ENCODE results near the gene LRRC55.

- TF ChIP-seq MAX (IDR thresholded peaks at IDR 0.05; ENCODE audit: low read depth), result no peak
- TF ChIP-seq TAF1 (IDR thresholded peaks at IDR 0.05; ENCODE audit: borderline replicate concordance, low read depth, low read length), result no peak
- TF ChIP-seq JUND (IDR thresholded peaks at IDR 0.05), result no peak
- TF ChIP-seq POLR2AphosphoS5 (IDR thresholded peaks at IDR 0.05; ENCODE audit: low read depth, low read length), result no peak
- no peak for TF ChIP-seq CTCF (IDR thresholded peaks at IDR 0.05)
- no peak for TF ChIP-seq EP300 (IDR thresholded peaks at IDR 0.05; ENCODE audit: borderline replicate concordance in 1 of 2, low read depth in 1 of 2, low read length in 1 of 2)
- no peak for TF ChIP-seq MXI1 (IDR thresholded peaks at IDR 0.05; ENCODE audit: low read depth, low read length)
- no peak for TF ChIP-seq FOXM1 (IDR thresholded peaks at IDR 0.05; ENCODE audit: low read depth)
- TF ChIP-seq EZH2phosphoT487 (IDR thresholded peaks at IDR 0.05; ENCODE audit: borderline replicate concordance, low read depth), result no peak
- TF ChIP-seq RAD21 (IDR thresholded peaks at IDR 0.05; ENCODE audit: low read length), result no peak
- no peak for TF ChIP-seq TEAD4 (IDR thresholded peaks at IDR 0.05; ENCODE audit: borderline replicate concordance, insufficient read depth)
Observed at GRCh38 chr11:57162179-57162898, 19.4 kb upstream of the LRRC55 start.

All from SK-N-SH (cell line).